T-helper 22 cell (primary cell): ENCODE measurements around the gene SLC9A1.
"Not testable (repeated sequence)": the region's sequence is repeated elsewhere in the genome, so short reads cannot be mapped to it uniquely, and the experiment has no call there.

Experiments
- DNase-seq: peaks from one replicate; pipeline ENCODE4 v3.0.0-alpha.2; 2020; ENCODE audit warnings: low read depth

SLC9A1 gene

GRCh38 chr1:27154991-27155781 lies at the start of gene SLC9A1:
SLC9A1 (minus strand) TSS chr1:27155125; CDS start chr1:27154334, 791 bp downstream.
- DNase-seq = peak; percentile 84

GRCh38 chr1:27203946-27204345 lies 49.0 kb upstream of the SLC9A1 start:
- no peak for DNase-seq

GRCh38 chr1:27201295-27201694 lies 46.4 kb upstream of the SLC9A1 start:
- DNase-seq = no peak

- DNase-seq = no peak
These were observed 38.3 kb upstream of the SLC9A1 start for GRCh38 chr1:27193194-27193593.

GRCh38 chr1:27192039-27192529 lies 37.2 kb upstream of the SLC9A1 start:
- no peak for DNase-seq

GRCh38 chr1:27184665-27185064 lies 29.7 kb upstream of the SLC9A1 start:
- DNase-seq = not testable (repeated sequence)

- DNase-seq = no peak
These were observed 25.1 kb upstream of the SLC9A1 start for GRCh38 chr1:27179979-27180378.

- DNase-seq = no peak
These were observed 24.5 kb upstream of the SLC9A1 start for GRCh38 chr1:27179379-27179778.

GRCh38 chr1:27176954-27177353 lies 22.0 kb upstream of the SLC9A1 start:
- DNase-seq = no peak

GRCh38 chr1:27176323-27176722 lies 21.4 kb upstream of the SLC9A1 start:
- no peak for DNase-seq

- not testable (repeated sequence) for DNase-seq
These were observed 18.1 kb upstream of the SLC9A1 start for GRCh38 chr1:27172992-27173391.

GRCh38 chr1:27166929-27167328 lies 12.0 kb upstream of the SLC9A1 start:
- DNase-seq = no peak

GRCh38 chr1:27166351-27166802 lies 11.5 kb upstream of the SLC9A1 start:
- DNase-seq = no peak

GRCh38 chr1:27163093-27163492 lies 8.2 kb upstream of the SLC9A1 start:
- DNase-seq = no peak

GRCh38 chr1:27162090-27162489 lies 7.2 kb upstream of the SLC9A1 start:
- DNase-seq = no peak

- DNase-seq = no peak
These were observed 6.7 kb upstream of the SLC9A1 start for GRCh38 chr1:27161594-27161993.

- no peak for DNase-seq
These were observed 2.3 kb upstream of the SLC9A1 start for GRCh38 chr1:27157194-27157593.

GRCh38 chr1:27154469-27154990 lies 395 bp downstream of the SLC9A1 start:
- DNase-seq = no peak

GRCh38 chr1:27153927-27154358 lies 982 bp downstream of the SLC9A1 start:
- DNase-seq = no peak

GRCh38 chr1:27153549-27153886 lies 1.4 kb downstream of the SLC9A1 start:
- DNase-seq = no peak

- DNase-seq = no peak
These were observed 1.9 kb downstream of the SLC9A1 start for GRCh38 chr1:27152829-27153548.

GRCh38 chr1:27152004-27152828 lies 2.7 kb downstream of the SLC9A1 start:
- DNase-seq = no peak
